GM21526 (cell line): ENCODE results near the gene DNAJC9.

Experiments used
- ATAC-seq: cut with Tn5 transposase; IDR thresholded peaks from one replicate; pipeline ENCODE4 v1.9.1; 2021; ENCODE audit warnings: moderate library complexity; ENCODE audit not compliant: unreplicated experiment, low FRiP score

DNAJC9 gene

DNA sequence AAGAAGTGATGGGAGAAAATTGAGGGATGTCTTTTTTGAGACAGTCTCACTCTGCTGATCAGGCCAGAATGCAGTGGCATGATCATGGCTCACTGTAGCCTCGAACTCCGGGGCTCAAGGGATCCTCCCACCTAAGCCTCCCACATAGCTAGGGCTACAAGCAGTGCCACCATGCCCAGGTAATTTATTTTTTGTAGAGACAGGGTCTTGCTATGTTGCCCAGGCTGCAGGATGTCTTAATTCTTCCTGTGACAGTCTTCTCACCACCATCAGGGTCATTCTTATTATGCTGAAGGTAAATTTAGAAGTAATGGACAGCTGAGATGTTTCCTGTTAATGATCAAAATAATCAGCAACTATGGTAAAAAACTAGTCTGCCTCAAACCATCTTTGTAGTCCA lies 7.1 kb downstream of the DNAJC9 start:
- ATAC-seq = no peak

DNA sequence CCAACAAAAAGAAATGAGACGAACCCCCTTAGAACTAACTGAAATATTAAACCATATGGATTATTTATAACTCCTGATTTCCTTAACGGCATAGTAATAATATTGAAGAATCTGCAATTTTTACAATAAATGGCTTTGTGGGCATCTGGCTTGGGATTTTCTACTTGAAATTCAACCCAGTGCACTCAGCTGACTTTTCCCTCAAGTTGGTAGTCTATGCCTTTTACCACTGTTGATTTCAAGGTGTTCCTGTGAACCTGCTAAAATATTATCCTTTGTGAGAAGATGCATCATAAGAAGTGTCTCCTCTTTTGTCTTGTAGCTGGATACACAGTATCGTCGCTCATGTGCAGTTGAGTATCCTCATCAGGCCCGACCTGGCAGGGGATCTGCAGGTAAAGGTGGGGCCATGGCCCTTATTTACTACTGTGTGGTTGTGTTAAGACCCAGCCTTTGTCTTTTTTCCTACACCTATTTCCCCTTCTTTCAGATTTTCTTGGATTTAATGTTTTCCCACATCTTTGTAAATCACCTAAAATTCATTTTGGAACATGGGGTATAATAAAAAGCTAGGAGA lies 8.0 kb downstream of the DNAJC9 start:
- no peak for ATAC-seq

DNA sequence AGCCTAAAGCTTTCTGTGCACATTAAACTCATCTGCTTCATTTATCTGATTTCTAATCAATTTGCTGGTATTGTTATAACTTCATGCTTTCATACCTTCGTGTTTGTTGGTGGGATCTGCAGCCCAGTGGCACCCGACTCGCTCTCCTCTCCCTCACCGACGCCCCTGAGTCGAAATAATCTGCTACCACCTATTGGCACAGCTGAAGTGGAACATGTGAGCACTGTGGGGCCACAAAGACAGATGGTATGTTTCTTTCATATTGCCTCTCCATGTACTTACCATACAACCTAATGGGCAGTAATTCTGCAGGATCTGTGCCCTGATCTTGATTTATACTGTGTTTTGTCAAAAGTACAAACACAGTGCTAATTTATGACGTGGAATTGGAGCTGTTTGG lies 12.4 kb downstream of the DNAJC9 start:
- ATAC-seq = no peak

DNA sequence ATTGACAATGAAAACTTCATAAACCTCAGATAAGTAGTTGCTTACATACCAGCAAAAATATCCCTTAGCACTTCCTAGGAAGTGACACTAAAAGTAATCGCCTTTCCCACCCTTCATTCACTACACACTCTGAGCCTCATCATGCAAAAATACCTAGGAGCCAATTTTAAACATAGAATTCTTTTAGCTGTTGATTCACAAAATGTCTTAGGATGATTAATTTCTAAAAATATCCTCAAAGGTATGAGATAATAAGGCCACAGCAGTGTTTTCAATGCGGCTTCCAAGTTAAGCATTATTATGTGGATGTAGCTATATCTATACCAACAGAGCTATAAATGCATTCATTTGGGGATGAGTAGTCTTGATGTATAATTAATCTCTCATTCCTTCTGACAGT lies 13.2 kb downstream of the DNAJC9 start:
- no peak for ATAC-seq

DNA sequence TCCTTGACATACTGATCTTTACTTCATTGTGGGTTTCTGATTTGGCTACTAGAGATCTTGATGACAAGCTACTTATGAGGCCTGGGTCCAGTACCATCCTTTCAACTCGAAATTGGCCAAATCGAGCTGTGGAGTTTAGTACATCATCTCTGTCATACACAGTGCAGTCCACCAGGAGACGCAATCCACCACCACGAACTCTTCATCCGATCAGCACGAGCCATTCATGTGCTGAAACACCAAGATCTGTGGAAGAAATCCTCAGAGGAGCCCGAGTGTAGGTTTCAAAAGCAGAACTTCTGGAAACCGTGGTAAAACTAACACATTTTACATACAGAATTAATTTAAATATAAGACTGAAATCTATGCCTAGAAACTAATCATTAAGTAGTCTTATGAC lies 14.2 kb downstream of the DNAJC9 start:
- ATAC-seq = no peak

DNA sequence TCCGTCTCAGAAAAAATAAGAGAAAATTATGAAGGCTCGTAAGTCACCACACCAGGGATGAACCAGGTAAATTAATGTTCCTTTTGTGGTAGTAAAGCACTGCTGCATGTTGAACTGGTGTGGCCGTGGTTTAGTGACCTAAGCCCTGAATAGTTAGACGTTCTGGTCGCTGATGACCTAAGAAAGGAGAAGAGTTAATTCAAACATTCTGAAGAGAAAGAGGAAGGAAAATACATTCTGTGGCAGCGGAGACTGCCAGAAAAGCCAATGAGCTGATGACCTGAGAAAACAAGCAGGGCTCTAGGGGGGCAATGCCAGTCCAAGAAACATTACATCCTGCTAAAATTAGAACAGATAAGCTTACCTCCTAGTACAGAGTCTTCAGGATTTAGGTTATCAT lies 17.5 kb downstream of the DNAJC9 start:
- no peak for ATAC-seq

DNA sequence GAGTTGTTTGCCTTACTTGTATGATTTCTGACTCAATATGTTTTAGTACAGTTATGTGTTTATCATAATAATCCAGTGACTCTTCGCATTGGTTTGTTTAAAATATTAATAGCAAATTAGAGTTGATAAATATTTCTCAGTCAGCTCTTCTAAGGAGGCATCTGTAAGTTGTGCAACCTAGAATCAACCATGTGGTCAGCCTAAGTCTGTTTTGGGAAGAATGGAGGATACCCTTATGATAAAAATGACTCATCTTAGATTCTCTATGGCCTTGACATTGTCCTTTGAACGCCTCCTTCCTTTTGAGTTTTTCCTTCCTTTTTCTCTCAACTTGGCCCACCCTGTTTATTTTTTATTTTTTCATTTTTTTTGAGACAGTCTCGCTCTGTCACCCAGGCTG lies 18.8 kb downstream of the DNAJC9 start:
- ATAC-seq = no peak

DNA sequence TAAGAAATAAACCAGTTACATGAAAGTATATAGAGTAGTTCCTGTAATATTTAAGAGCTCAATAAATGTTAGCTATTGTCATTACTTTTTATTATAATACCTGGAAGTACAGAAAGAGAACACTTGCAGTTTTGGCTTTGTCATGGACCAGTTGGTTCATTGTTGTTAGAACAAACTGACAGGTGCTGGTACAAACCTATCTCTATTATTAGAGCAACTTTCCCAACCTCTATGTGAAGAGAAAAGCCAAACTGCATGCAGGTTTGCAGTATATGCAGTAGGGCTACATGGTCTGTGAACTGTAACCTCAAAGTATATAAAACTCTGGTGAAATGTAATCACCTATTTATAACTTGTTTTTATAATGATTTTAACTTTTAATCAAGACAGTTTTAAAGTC lies 20.4 kb downstream of the DNAJC9 start:
- ATAC-seq = no peak

DNA sequence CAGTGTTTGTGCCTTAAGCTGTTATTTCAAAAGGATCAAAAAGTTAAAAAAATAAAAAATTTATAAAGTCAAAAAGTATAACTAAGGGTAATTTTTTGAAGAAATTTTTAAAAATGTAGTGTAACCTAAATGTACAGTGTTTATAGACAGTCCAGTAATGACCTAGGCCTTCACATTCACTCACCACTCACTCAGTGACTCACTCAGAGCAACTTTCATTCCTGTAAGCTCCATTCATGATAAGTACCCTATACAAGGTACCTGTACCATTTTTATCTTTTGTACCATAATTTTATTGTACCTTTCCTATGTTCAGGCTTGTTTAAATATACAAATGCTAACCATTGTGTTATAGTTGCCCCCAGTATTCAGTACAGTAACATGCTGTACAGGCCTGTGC lies 21.5 kb downstream of the DNAJC9 start:
- no peak for ATAC-seq

DNA sequence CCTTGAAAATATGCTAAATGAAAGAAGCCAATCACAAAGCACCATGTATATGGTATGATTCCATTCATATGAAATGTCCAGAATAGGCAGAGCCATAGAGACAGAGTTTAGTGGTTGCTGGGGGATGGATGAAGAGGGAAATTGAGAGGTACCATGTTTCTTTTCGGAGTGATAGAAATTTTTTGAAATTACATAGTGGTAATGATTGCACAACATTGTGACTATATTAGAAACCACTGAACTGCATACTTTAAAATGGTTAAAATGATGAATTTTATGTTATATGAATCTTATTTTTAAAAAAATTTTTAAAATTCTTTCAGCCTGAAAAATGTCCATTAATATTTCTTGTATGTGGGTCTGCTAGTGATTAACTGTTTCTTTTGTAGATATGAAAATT lies 26.1 kb downstream of the DNAJC9 start:
- no peak for ATAC-seq

DNA sequence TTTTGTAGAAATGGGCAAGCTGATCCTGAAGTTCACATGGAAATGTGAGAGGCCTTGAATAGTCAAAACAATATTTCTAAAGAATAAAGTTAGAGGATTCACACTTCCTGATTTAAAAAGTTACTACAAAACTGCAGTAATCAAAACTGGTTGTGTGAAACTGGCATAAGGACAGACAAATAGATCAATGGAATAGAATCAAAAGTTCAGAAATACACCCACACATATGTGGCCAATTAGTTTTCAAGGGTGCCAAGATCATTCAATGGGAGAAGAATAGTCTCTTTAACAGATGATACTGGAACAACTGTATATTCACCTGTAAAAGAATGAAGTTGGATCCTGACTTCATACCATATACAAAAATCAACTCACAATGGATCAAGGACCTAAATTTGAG lies 27.7 kb downstream of the DNAJC9 start:
- ATAC-seq = no peak

DNA sequence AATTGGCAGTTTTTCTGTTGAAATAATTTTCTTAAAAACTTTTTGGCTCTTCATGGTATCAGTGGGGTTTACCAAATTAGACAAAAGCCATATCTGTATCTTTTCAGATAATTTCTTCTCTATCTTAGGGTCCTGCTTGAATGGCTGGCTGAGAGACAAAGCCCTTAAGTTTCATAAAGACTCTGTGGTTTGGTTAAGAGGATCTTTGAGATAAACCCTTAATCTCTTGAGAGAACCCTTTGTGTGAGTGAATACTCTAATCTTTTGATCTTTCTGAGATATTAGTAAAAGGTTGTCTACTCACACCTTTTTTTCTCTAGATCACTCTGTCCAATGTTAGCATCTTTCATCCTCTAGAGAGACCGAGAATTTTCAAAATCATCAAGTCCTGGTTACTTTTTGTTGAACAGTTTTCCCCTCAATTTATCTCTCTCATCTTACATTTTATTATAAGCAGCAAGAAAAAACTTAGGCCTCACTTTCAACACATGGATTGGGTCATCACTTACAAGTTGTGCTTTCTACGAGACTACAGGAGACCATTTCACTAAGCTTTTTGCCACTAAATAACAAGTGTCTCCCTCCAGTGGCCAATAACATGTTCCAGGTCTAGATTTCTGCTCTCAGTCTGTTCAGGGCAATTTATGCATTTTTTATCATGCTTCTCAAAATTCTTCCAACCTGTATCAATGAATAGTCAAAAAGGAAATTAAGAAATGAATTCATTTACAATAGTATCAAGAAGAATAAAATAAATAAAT lies 28.4 kb downstream of the DNAJC9 start:
- no peak for ATAC-seq

DNA sequence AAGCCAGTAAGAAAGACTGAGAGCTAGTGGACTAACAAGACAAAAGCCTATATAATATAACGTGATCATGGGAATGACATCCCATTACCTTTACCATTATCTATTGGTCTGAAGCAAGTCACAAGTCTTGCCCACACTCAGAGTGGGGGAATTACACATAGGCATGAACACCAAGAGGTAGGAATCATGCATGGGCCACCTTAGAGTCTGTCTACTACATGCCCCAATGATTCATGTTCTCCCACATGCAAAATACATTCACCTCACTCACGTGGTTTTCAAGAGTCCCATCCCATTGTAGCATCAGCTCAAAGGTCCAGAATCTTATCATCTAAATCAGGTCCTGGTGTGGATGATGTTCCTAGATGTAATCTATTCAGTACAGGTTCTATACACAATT lies 29.4 kb downstream of the DNAJC9 start:
- ATAC-seq = no peak

DNA sequence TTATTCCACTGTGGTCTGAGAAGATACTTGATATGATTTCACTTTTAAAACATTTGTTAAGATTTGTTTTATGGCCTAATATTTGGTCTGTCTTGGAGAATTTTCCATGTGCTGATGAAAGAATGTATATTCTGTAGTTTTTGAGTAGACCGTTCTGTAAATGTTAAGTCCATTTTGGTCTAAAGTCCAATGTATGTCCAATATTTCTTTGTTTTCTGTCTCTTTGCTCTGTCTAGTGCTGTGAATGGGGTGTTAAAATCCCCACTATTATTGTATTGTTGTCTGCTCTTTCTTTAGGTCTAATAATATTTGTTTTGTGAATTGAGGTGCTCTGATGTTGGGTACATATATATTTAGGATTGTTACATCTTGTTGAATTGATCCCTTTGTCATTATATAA lies 31.3 kb downstream of the DNAJC9 start:
- no peak for ATAC-seq

DNA sequence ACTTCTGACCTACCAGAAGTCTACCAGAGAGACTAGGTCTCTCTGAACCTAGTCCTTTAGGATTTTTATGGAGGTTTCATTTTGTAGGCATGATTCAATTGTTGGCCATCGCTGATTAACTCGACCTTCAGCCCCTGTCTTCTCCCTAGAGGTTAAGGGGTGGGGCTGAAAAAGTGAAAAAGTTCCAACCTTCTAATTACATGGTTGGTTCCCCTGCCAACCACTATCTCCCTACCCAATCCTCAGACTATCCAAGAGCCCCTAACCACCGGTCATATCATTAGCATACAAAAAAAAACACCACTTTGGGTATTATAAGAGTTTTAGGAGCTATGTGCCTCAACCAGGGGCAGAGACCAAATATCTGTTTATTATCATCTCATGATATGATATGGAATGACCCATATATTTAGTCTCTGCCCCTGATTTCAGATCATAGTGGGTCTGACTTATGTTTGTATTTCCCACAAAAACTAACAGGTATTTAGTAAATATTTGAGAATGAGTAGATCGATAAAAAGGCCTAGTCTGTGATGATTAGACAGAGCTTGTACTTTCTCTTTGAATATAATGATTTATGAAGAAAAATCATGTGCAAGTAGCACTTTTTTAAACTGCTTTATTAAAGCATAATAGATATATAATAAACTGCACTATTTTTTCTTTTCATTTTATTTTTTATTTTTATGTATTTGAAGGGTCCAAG lies 35.8 kb downstream of the DNAJC9 start:
- ATAC-seq = no peak

DNA sequence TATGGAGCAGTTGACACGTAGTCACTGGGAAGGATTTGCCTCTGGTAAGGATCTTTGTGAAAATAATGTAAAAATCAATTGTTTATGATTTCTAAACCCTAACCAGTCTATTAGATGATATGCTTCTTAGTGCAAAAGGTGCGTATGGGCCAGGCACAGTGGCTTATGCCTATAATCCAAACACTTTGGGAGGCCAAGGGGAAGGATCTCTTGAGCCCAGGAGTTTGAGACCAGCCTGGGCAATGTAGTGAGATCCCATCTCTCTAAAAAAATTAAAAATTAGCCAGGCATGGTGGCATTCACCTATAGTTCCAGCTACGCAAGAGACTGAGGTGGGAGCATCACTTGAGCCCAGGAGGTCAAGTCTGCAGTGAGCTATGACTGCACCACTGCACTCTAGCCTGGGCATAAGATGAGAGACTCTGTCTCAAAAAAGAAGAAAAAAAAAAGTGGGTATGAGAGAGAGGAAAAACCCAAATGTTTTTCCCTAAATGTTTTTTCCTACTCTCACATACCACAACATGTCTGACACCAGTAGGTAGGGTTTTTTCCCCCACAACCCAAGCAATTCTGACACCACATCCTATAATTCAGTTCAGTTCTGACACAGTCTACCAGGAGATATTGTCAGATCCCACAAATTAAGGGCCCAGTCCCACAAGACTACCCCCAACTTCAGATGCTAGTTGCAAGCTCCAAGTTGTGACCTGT lies 36.5 kb downstream of the DNAJC9 start:
- no peak for ATAC-seq

DNA sequence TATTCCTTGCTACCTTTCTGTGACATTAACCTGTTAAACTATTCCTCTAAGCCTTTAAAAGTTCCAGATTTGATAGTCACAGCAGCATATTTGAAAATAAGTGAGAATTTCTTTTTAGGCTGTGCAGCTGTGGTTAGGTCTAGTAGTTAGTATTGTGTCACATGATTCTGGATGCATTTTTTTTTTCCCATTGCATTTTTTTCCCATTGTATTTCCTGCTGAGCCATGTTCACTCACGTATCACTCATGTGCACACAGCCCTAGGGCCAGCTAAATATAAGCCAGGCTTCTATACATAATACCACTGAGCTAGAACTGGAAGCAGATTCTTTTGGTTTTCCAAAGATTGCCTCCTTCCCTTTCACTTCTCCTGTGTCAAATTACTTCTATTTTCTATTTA lies 37.4 kb downstream of the DNAJC9 start:
- ATAC-seq = no peak

DNA sequence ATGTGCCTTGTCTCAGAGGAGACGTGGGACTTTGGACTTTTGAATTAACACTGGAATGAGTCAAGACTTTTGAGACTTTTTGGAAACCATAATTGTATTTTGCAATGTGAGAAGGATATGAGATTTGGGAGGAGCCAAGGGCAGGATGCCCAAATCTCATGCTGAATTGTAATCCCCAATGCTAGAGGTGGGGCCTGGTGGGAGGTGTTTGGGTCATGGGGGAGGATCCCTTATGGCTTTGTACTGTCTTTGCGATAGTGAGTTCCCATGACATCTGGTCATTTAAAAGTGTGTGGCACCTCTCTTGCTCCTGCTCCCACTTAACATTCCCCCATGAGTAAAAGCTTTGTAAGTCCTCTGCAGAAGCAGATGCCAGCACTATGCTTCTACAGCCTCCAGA lies 39.2 kb downstream of the DNAJC9 start:
- no peak for ATAC-seq

DNA sequence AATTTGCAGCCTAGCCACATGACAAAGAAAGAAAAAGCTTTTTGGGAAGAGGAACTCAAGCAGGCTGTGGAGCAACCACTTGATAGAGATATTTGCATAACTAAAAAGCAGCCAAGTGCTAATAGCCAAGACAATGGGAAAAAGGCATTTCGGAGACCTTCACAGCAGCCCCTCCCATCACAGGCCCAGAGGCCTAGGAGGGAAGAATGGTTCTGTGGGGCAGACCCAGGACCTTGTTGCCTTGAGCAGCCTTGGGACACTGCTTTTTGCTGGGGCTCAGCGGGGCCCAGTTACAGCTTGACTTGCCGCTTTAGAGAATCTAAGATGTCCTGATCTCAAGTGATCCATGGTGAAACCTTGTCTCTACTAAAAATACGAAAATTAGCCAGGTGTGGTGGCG lies 40.7 kb downstream of the DNAJC9 start:
- ATAC-seq = no peak

DNA sequence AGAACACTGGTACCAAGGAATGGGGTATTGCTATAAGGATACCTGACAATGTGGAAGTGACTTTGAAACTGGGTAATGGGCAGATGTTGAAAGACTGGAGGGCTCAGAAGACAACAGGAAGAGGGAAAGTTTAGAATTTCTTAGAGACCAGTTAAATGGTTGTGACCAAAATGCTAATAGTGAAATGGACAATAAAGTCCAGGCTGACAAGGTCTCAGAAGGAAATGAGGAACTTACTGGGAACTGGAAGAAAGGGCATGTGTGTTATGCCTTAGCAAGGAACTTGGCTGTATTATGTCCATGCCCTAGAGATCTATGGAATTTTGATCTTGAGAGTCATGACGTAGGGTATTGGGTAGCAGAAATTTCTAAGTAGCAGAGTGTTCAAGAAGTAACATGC lies 41.2 kb downstream of the DNAJC9 start:
- ATAC-seq = no peak

DNA sequence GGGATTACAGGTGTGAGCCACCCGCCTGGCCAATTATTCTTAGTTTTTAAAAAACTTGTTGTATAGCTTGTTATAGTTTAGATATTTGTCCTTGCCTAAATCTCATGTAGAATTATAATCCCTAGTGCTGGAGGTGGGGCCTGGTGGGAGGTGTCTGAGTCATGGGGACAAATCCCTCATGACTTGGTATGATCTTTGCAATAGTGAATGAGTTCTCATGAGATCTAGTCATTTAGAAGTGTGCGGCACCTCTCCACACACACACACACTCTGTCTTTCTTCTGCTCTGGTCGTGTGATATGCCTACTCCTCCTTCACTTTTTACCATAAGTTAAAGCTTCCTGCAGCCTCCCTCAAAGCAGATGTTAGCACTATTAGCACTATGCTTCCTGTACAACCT lies 42.0 kb downstream of the DNAJC9 start:
- ATAC-seq = no peak
